CD4-positive, alpha-beta T cell treated with Interleukin-10 for 1 hour (primary cell): ENCODE data around the gene GPR87.

Experiments used
- DNase-seq: peaks from one replicate; pipeline ENCODE4 v3.0.0-alpha.2; 2020

GPR87 gene

GRCh38 chr3:151316267-151316991 lies at the start of gene GPR87:
GPR87 (minus strand) TSS chr3:151316820; CDS start chr3:151300100, 16,720 bp downstream.
- no peak for DNase-seq

GRCh38 chr3:151362751-151363174 lies 46.1 kb upstream of the GPR87 start:
- DNase-seq: no peak

GRCh38 chr3:151357463-151357850 lies 40.8 kb upstream of the GPR87 start:
- DNase-seq: no peak

- DNase-seq: no peak
Observed at GRCh38 chr3:151356794-151357462, 40.3 kb upstream of the GPR87 start.

GRCh38 chr3:151351648-151352047 lies 35.0 kb upstream of the GPR87 start:
- DNase-seq: no peak

GRCh38 chr3:151351219-151351618 lies 34.6 kb upstream of the GPR87 start:
- no peak for DNase-seq

GRCh38 chr3:151350656-151351055 lies 34.0 kb upstream of the GPR87 start:
- DNase-seq: no peak

GRCh38 chr3:151347432-151347831 lies 30.8 kb upstream of the GPR87 start:
- peak; percentile 11 for DNase-seq

- no peak for DNase-seq
Observed at GRCh38 chr3:151346292-151346691, 29.7 kb upstream of the GPR87 start.

GRCh38 chr3:151345859-151346258 lies 29.2 kb upstream of the GPR87 start:
- no peak for DNase-seq

- DNase-seq: no peak
Observed at GRCh38 chr3:151331696-151332095, 15.1 kb upstream of the GPR87 start.

- DNase-seq: no peak
Observed at GRCh38 chr3:151330899-151331298, 14.3 kb upstream of the GPR87 start.

GRCh38 chr3:151330379-151330778 lies 13.8 kb upstream of the GPR87 start:
- DNase-seq: no peak

- DNase-seq: no peak
Observed at GRCh38 chr3:151329363-151329762, 12.7 kb upstream of the GPR87 start, which contains the start of gene P2RY13. P2RY13 (minus strand) TSS chr3:151329549; CDS start chr3:151329528, 21 bp downstream.

GRCh38 chr3:151328298-151328995 lies 11.8 kb upstream of the GPR87 start:
- peak; percentile 26 for DNase-seq

GRCh38 chr3:151327571-151328198 lies 11.1 kb upstream of the GPR87 start:
- no peak for DNase-seq

GRCh38 chr3:151322511-151322910 lies 5.9 kb upstream of the GPR87 start:
- no peak for DNase-seq

- DNase-seq: no peak
Observed at GRCh38 chr3:151321526-151321925, 4.9 kb upstream of the GPR87 start.

GRCh38 chr3:151320131-151320530 lies 3.5 kb upstream of the GPR87 start:
- DNase-seq: no peak

GRCh38 chr3:151319628-151320027 lies 3.0 kb upstream of the GPR87 start:
- no peak for DNase-seq

- no peak for DNase-seq
Observed at GRCh38 chr3:151318991-151319390, 2.4 kb upstream of the GPR87 start.

GRCh38 chr3:151318313-151318712 lies 1.7 kb upstream of the GPR87 start:
- no peak for DNase-seq

- DNase-seq: no peak
Observed at GRCh38 chr3:151315846-151316245, 774 bp downstream of the GPR87 start.
